GM21367 (cell line): ENCODE measurements around the gene TMEM25.
"Not testable (repeated sequence)": the region's sequence is repeated elsewhere in the genome, so short reads cannot be mapped to it uniquely, and the experiment has no call there.

Source experiments
- ATAC-seq: cut with Tn5 transposase; IDR thresholded peaks from one replicate; pipeline ENCODE4 v1.9.1; 2021; ENCODE audit not compliant: unreplicated experiment

TMEM25 gene

GRCh38 chr11:118577995-118578394, 47.0 kb downstream of the TMEM25 start:
- not testable (repeated sequence) for ATAC-seq

- no peak for ATAC-seq
Measured at GRCh38 chr11:118581057-118581456, 50.1 kb downstream of the TMEM25 start.
